Measurements from ENCODE around the gene PKHD1.

DNA sequence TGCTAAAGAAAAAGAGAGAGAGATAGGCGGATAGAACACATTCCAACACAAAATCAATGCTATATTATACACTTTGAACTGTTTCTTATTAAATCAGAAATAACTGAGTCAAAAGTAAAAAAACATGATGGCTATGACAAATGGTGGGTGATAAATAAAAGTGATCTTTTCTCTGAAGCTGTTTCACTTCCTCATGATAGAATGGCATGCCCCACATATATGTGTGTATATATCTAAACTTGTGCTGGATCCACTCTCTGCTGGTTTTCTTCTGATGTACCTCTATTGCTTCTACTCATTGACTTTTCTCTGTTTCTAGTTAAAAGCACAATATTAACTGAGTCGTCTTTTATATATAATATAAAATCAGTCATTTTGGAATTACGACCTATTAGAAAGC lies 429.9 kb downstream of the PKHD1 start:
- TF ChIP-seq CTCF (IDR thresholded peaks at IDR 0.05): no peak
- no peak for TF ChIP-seq POLR2AphosphoS5 (IDR thresholded peaks at IDR 0.05)
- TF ChIP-seq EP300 (IDR thresholded peaks at IDR 0.05; ENCODE audit: low read depth): no peak
